Measurements from ENCODE around the gene BZW2. TPM values are rescaled to one million over a fixed set of nuclear protein-coding genes. Genes with fewer than 3 reads are reported as not detected.
"Not testable (repeated sequence)": the region's sequence is repeated elsewhere in the genome, so short reads cannot be mapped to it uniquely, and the experiment has no call there.

The BZW2 gene
- total RNA-seq, 1 donor from 2014 or later: 369 TPM

- ATAC-seq (no peak), DNase-seq (ENCODE audit: missing footprints) (no peak)
- intact Hi-C loops (cut with DNase I): loop anchor here (5.0 kb wide), 1 partner anchor 34 kb away; no protein-coding TSS in a partner anchor
Measured at GRCh38 chr7:16638282-16639280, 7.4 kb upstream of the BZW2 start.

- no peak for ATAC-seq
- intact Hi-C loops (cut with DNase I): loop anchor here (2.0 kb wide), 1 partner anchor 19 kb away; no protein-coding TSS in a partner anchor
- no peak for DNase-seq (ENCODE audit: missing footprints)
Measured at GRCh38 chr7:16644157-16644556, 1.8 kb upstream of the BZW2 start.

- intact Hi-C loops (cut with DNase I): loop anchor here (2.0 kb wide), 1 partner anchor 18 kb away; no protein-coding TSS in a partner anchor
- peak; percentile 37 for ATAC-seq
- DNase-seq (ENCODE audit: missing footprints): peak; percentile 76
Measured at GRCh38 chr7:16644636-16645592, 1.1 kb upstream of the BZW2 start.

GRCh38 chr7:16646472-16647072 lies 591 bp downstream of the BZW2 start:
- intact Hi-C loops (cut with DNase I): no loop called here
- ATAC-seq: peak; percentile 5
- no peak for DNase-seq (ENCODE audit: missing footprints)

- ATAC-seq: no peak
- intact Hi-C loops (cut with DNase I): no loop called here
- DNase-seq (ENCODE audit: missing footprints): no peak
Measured at GRCh38 chr7:16647435-16647960, 1.5 kb downstream of the BZW2 start.

- intact Hi-C loops (cut with DNase I): no loop called here
- ATAC-seq: no peak
- DNase-seq (ENCODE audit: missing footprints): peak; percentile 34
Measured at GRCh38 chr7:16648551-16648950, 2.6 kb downstream of the BZW2 start.

GRCh38 chr7:16649196-16649595 lies 3.2 kb downstream of the BZW2 start:
- ATAC-seq (no peak), DNase-seq (ENCODE audit: missing footprints) (no peak)
- intact Hi-C loops (cut with DNase I): no loop called here

GRCh38 chr7:16650266-16650665 lies 4.3 kb downstream of the BZW2 start:
- DNase-seq (ENCODE audit: missing footprints) (no peak), ATAC-seq (no peak)
- intact Hi-C loops (cut with DNase I): no loop called here

- intact Hi-C loops (cut with DNase I): no loop called here
- ATAC-seq (peak; percentile 52), DNase-seq (ENCODE audit: missing footprints) (no peak)
Measured at GRCh38 chr7:16651396-16652239, 5.6 kb downstream of the BZW2 start.

GRCh38 chr7:16652240-16652583 lies 6.2 kb downstream of the BZW2 start:
- peak; percentile 64 for ATAC-seq

GRCh38 chr7:16652888-16653287 lies 6.9 kb downstream of the BZW2 start:
- intact Hi-C loops (cut with DNase I): no loop called here
- ATAC-seq (no peak), DNase-seq (ENCODE audit: missing footprints) (peak; percentile 17)

More at GRCh38 chr7:16652240-16652583, 6.2 kb downstream of the BZW2 start:
- intact Hi-C loops (cut with DNase I): no loop called here
- no peak for DNase-seq (ENCODE audit: missing footprints)

- DNase-seq (ENCODE audit: missing footprints): no peak
- ATAC-seq: no peak
- intact Hi-C loops (cut with DNase I): no loop called here
Measured at GRCh38 chr7:16655394-16655793, 9.4 kb downstream of the BZW2 start.

GRCh38 chr7:16656141-16656540 lies 10.2 kb downstream of the BZW2 start:
- no peak for ATAC-seq

GRCh38 chr7:16657656-16658279 lies 11.8 kb downstream of the BZW2 start:
- DNase-seq (ENCODE audit: missing footprints) (no peak), ATAC-seq (peak; percentile 70)
- intact Hi-C loops (cut with DNase I): no loop called here

More at GRCh38 chr7:16656141-16656540, 10.2 kb downstream of the BZW2 start:
- intact Hi-C loops (cut with DNase I): no loop called here
- DNase-seq (ENCODE audit: missing footprints): no peak

- ATAC-seq; DNase-seq (ENCODE audit: missing footprints); intact Hi-C loops (cut with DNase I): not testable (repeated sequence)
Measured at GRCh38 chr7:16659854-16660497, 14.0 kb downstream of the BZW2 start.

- DNase-seq (ENCODE audit: missing footprints) (no peak), ATAC-seq (peak; percentile 72)
- intact Hi-C loops (cut with DNase I): no loop called here
Measured at GRCh38 chr7:16660702-16661464, 14.9 kb downstream of the BZW2 start.

All from Right ventricle myocardium inferior (tissue), 1 donor.